OCI-LY1 (cell line): ENCODE measurements around the gene NSUN2.

Source experiments
- EZH2 ChIP-seq: fragments of 200-600 bp; sonication (generic), shearing (Covaris generic); IDR thresholded peaks from 2 replicates; pipeline ENCODE4 v1.8.0; 2017; ENCODE audit warnings: borderline replicate concordance, mixed run types, mild to moderate bottlenecking, antibody characterized with exemption, low read length, moderate library complexity, mixed read lengths
- TF ChIP-seq, protein P1 (sequence below): fragments of 200-600 bp; sonication (generic), shearing (Covaris generic); IDR thresholded peaks from 2 replicates; pipeline ENCODE4 v1.5.1; 2017; ENCODE audit warnings: mild to moderate bottlenecking, antibody characterized with exemption, low read length, moderate library complexity, mixed read lengths

DNA sequence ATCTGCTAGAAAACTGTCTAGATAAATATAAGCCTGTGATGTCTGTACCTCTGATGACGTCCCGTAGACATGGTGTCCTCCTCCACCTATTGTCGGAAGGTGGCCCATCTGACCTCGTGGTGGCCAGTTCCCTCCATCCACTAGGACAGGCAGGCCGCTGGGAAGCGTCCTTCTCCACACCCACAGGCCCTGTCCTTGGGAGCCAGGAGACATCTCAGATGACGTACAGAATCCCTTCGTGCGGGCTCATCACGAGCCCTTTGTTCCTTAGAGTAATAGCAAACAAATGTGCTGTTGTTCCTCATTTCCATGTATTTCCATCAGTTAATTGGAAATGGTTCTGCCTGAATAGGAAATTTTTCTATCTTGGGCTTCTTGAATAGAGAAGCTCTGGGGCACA is 42.0 kb upstream of the NSUN2 start:
- TF ChIP-seq, protein P1, sequence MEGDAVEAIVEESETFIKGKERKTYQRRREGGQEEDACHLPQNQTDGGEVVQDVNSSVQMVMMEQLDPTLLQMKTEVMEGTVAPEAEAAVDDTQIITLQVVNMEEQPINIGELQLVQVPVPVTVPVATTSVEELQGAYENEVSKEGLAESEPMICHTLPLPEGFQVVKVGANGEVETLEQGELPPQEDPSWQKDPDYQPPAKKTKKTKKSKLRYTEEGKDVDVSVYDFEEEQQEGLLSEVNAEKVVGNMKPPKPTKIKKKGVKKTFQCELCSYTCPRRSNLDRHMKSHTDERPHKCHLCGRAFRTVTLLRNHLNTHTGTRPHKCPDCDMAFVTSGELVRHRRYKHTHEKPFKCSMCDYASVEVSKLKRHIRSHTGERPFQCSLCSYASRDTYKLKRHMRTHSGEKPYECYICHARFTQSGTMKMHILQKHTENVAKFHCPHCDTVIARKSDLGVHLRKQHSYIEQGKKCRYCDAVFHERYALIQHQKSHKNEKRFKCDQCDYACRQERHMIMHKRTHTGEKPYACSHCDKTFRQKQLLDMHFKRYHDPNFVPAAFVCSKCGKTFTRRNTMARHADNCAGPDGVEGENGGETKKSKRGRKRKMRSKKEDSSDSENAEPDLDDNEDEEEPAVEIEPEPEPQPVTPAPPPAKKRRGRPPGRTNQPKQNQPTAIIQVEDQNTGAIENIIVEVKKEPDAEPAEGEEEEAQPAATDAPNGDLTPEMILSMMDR, result no peak
- no peak for TF ChIP-seq EZH2
